GM12878 (cell line): ENCODE results near the gene GPC6. TPM values are rescaled to one million over a fixed set of nuclear protein-coding genes. Genes with fewer than 3 reads are reported as not detected.

Experiments
- ATAC-seq: fragments of 200-7000 bp; cut with Tn5 transposase; 3 replicates; pipeline ENCODE4 v1.9.1; 2020; ENCODE audit warnings: mild to moderate bottlenecking, moderate library complexity
- BruUV-seq: library from RNA; stranded (reverse); fragments of 400-500 nt; replicated peaks from 2 replicates; lab custom pipeline; 2021; lab: Mats Ljungman, UMichigan
- CTCF ChIA-PET: fragments of 300-600 bp; sonication (Branson Sonifier 250); formaldehyde crosslinking; extraction: SDS; loops from one replicate; lab custom pipeline; 2021; ENCODE audit warnings: inconsistent platforms; lab: Yijun Ruan, JAX
- POLR2A ChIA-PET: fragments of 350-600 bp; formaldehyde crosslinking; extraction: SDS; loops from one replicate; lab custom pipeline; 2021; ENCODE audit warnings: inconsistent platforms; lab: Charles Lee
- RAD21 ChIA-PET: fragments of 300-600 bp; sonication (Branson Sonifier 250); formaldehyde crosslinking; loops from one replicate; lab custom pipeline; 2023; ENCODE audit warnings: antibody characterized with exemption; ENCODE audit not compliant: unreplicated experiment; lab: Charles Lee
- SMC1A ChIA-PET: fragments of 300-600 bp; sonication (Branson Sonifier 250); formaldehyde crosslinking; loops from one replicate; lab custom pipeline; 2023; ENCODE audit not compliant: unreplicated experiment, uncharacterized antibody; lab: Charles Lee
- DNase-seq: peaks from one replicate; pipeline ENCODE4 v3.0.0-alpha.2; 2011; ENCODE audit warnings: low read depth, low spot score
- FAIRE-seq: peaks from 3 replicates; lab custom pipeline; 2011; peaks lifted over from hg19 to GRCh38; lab: Jason Lieb, UNC
- H2AFZ ChIP-seq: 2 replicates; pipeline ENCODE4 v1.6.0; 2011; ENCODE audit warnings: low read depth, low read length, control low read depth; ENCODE audit not compliant: control insufficient read depth
- H3K27ac ChIP-seq: 2 replicates; pipeline ENCODE4 v1.5.1; 2011; ENCODE audit warnings: control low read depth; ENCODE audit not compliant: control insufficient read depth, insufficient read depth
- H3K27me3 ChIP-seq, 2 experiments: replicated peaks in 1 of 2; 2 replicates each; pipeline versions ENCODE4 v1.6.0 to v1.6.1; 2011; ENCODE audit warnings: low read length in 1 of 2; ENCODE audit not compliant: control insufficient read depth in 2 of 2, insufficient read depth in 2 of 2
- H3K36me3 ChIP-seq, 2 experiments: 2 replicates each; pipeline ENCODE4 v1.5.1; 2011; ENCODE audit warnings: low read length in 1 of 2; ENCODE audit not compliant: control insufficient read depth in 2 of 2, insufficient read depth in 2 of 2
- H3K4me1 ChIP-seq: 2 replicates; pipeline ENCODE4 v1.6.1; 2011; ENCODE audit warnings: mild to moderate bottlenecking, low read length, moderate library complexity, mixed read lengths; ENCODE audit not compliant: control insufficient read depth, insufficient read depth
- H3K4me2 ChIP-seq: 2 replicates; pipeline ENCODE4 v1.6.0; 2011; ENCODE audit warnings: control low read depth; ENCODE audit not compliant: control insufficient read depth, insufficient read depth
- H3K4me3 ChIP-seq: fragments of 200-600 bp; sonication (generic); 2 replicates; pipeline ENCODE4 v1.5.1; 2016
- H3K79me2 ChIP-seq: 2 replicates; pipeline ENCODE4 v1.6.0; 2011; ENCODE audit warnings: low read length; ENCODE audit not compliant: control insufficient read depth, insufficient read depth
- H3K9ac ChIP-seq: 2 replicates; pipeline ENCODE4 v1.8.0; 2011; ENCODE audit warnings: low read length, control low read depth, mixed read lengths; ENCODE audit not compliant: control insufficient read depth, insufficient read depth
- H3K9me3 ChIP-seq: replicated peaks from 3 replicates; pipeline ENCODE4 v1.5.1; 2011; ENCODE audit warnings: mild to moderate bottlenecking, low read length; ENCODE audit not compliant: control insufficient read depth, insufficient read depth
- H4K20me1 ChIP-seq: 2 replicates; pipeline ENCODE4 v1.6.0; 2011; ENCODE audit not compliant: control insufficient read depth, insufficient read depth
- BACH1 ChIP-seq: fragments of 450-650 bp; IDR thresholded peaks from 2 replicates; pipeline ENCODE4 v1.6.1; 2017; ENCODE audit warnings: mild to moderate bottlenecking, borderline replicate concordance
- BHLHE40 ChIP-seq, 2 experiments: fragments of 450-650 bp in 1 of 2; IDR thresholded peaks; 2 replicates each; pipeline ENCODE4 v1.6.1; 2011 to 2017; ENCODE audit warnings: low read depth in 2 of 2, borderline replicate concordance in 1 of 2, improper control_type of control experiment in 1 of 2, low read length in 1 of 2, mild to moderate bottlenecking in 1 of 2
- CHD1 ChIP-seq: IDR thresholded peaks from 2 replicates; pipeline ENCODE4 v1.6.1; 2012; ENCODE audit warnings: low read depth, low read length, improper control_type of control experiment
- DPF2 ChIP-seq: fragments of 450-650 bp; IDR thresholded peaks from 2 replicates; pipeline ENCODE4 v1.6.1; 2017; ENCODE audit warnings: mild to moderate bottlenecking
- EP300 ChIP-seq, 2 experiments: fragments of 150-350 bp in 1 of 2; IDR thresholded peaks; 2 replicates each; pipeline ENCODE4 v1.6.1; 2011 to 2012; ENCODE audit warnings: low read depth in 2 of 2, low read length in 2 of 2, borderline replicate concordance in 1 of 2, improper control_type of control experiment in 1 of 2, inconsistent platforms in 1 of 2; ENCODE audit not compliant: control insufficient read depth in 1 of 2
- FOS ChIP-seq: IDR thresholded peaks from 3 replicates; pipeline ENCODE4 v1.6.1; 2011; ENCODE audit warnings: borderline replicate concordance; ENCODE audit not compliant: insufficient read length; ENCODE audit errors: extremely low read depth
- GABPA ChIP-seq: IDR thresholded peaks from 2 replicates; pipeline ENCODE4 v1.6.1; 2014; ENCODE audit warnings: antibody characterized with exemption, low read depth, mild to moderate bottlenecking, inconsistent platforms
- KDM1A ChIP-seq: fragments of 200-600 bp; sonication (generic); IDR thresholded peaks from 2 replicates; pipeline ENCODE4 v1.6.1; 2016; ENCODE audit warnings: borderline replicate concordance
- LARP7 ChIP-seq: fragments of 450-650 bp; IDR thresholded peaks from 2 replicates; pipeline ENCODE4 v1.6.1; 2017; ENCODE audit warnings: mild to moderate bottlenecking
- POLR2AphosphoS2 ChIP-seq: IDR thresholded peaks from 2 replicates; pipeline ENCODE4 v1.6.1; 2011; ENCODE audit warnings: low read depth, mild to moderate bottlenecking, low read length, improper control_type of control experiment, moderate library complexity
- SIX5 ChIP-seq: IDR thresholded peaks from 2 replicates; pipeline ENCODE4 v1.6.1; 2011; ENCODE audit warnings: mild to moderate bottlenecking, low read depth, low read length, moderate library complexity; ENCODE audit not compliant: severe bottlenecking
- ZNF217 ChIP-seq: fragments of 450-650 bp; IDR thresholded peaks from 2 replicates; pipeline ENCODE4 v1.6.1; 2017; ENCODE audit warnings: antibody characterized with exemption, mild to moderate bottlenecking
- WGBS: methylation state at CpG from one replicate; pipeline ENCODE4 v1.1.6; 2016; ENCODE audit warnings: low lambda C conversion rate; ENCODE audit not compliant: insufficient replicate concordance, insufficient coverage; ENCODE audit errors: missing lambda C conversion rate; 5-methylcytosine and 5-hydroxymethylcytosine counted together
- in situ Hi-C: fragments of 300-500 bp; cut with MboI; formaldehyde crosslinking; loops from 9 replicates; pipeline ENCODE4 v1.14.3; 2018; ENCODE audit warnings: mixed read lengths
- intact Hi-C: fragments of 100-400 bp; cut with micrococcal nuclease; formaldehyde crosslinking; loops from one replicate; pipeline ENCODE4 v1.14.2; 2022; ENCODE audit not compliant: unreplicated experiment
- polyA plus RNA-seq, 11 experiments: library from polyadenylated mRNA; depleted of rRNA in 4 of 11; unstranded in 6 of 11; stranded (reverse) in 5 of 11; fragments of >200 nt; fragmentation: Nextera tagmentation in 4 of 11; fragmentation: Illumina TruSeq in 1 of 11; extraction: Ambion mirVana in 4 of 11; extraction: Trizol in 1 of 11; gene quantifications; 1 replicate in 1 of 11; 2 replicates in 10 of 11; pipeline versions ENCODE4 v1.2.1 to v1.2.3, GENCODE V29; 2011 to 2016; ENCODE audit warnings: inconsistent platforms in 2 of 11, missing spikeins in 2 of 11, low read depth in 1 of 11
- total RNA-seq, 4 experiments: library from RNA; depleted of rRNA in 3 of 4; stranded (reverse); fragments of >200 nt in 3 of 4; fragmentation: Illumina TruSeq in 1 of 4; extraction: Trizol in 1 of 4; gene quantifications; 2 replicates each; pipeline versions ENCODE4 v1.2.1 to v1.2.3, GENCODE V29; 2013 to 2021

The GPC6 gene
- total and polyA plus RNA-seq, 10 of the 15 experiments (the other 5 are each of a cell fraction or from before 2014, with no cell fraction given), result 0.03 to 0.04 (median 0.03) TPM; not detected in 7

GRCh38 chr13:94122300-94122915 lies 895.8 kb downstream of the GPC6 start (continued):
- TF ChIP-seq POLR2AphosphoS2 (no peak), KDM1A (no peak)

GRCh38 chr13:94123557-94123956 lies 897.0 kb downstream of the GPC6 start:
- Histone ChIP-seq H3K36me3 (no peaks in the 10 kb centered on the region), H3K4me1 (no peaks in the 10 kb centered on the region), H3K4me3 (no peak overlapping the region), H3K9ac (no peak overlapping the region), H3K9me3 (no peaks in the 10 kb centered on the region), H3K4me2 (no peak overlapping the region), H2AFZ (no peak overlapping the region), H3K79me2 (no peaks in the 10 kb centered on the region)
- BruUV-seq, result no TSS peak
- SMC1A ChIA-PET, result interaction anchor here (1.3 kb wide), 1 partner anchor 9 kb away, joined by 4 read pairs; no protein-coding TSS in a partner anchor
- WGBS, result 28% methylated on average over 1 of the region's 1 CpG
- DNase-seq, result no peak
- in situ Hi-C loops, result no loop called here
- TF ChIP-seq BHLHE40 (IDR thresholded peaks at IDR 0.05; ENCODE audit: borderline replicate concordance in 1 of 2, low read depth in 2 of 2, low read length in 1 of 2), result no peak
- no peak for TF ChIP-seq LARP7
- TF ChIP-seq BACH1, result no peak
- TF ChIP-seq CHD1, result no peak
- no peak for TF ChIP-seq SIX5
- TF ChIP-seq ZNF217, result no peak
- no peak for TF ChIP-seq GABPA
- no peak for TF ChIP-seq EP300 (IDR thresholded peaks at IDR 0.05; ENCODE audit: borderline replicate concordance in 1 of 2, control insufficient read depth in 1 of 2, low read depth in 2 of 2, low read length in 2 of 2)
- no peak for TF ChIP-seq DPF2
- no peak for TF ChIP-seq FOS
- TF ChIP-seq, all 136 proteins: peak for 0
- no peaks in the 10 kb centered on the region for H4K20me1 ChIP-seq
- ChIA-PET RAD21 (no interaction called here), POLR2A (no interaction called here), CTCF (interaction anchor here (1.3 kb wide), 1 partner anchor 9 kb away, joined by 4 read pairs; no protein-coding TSS in a partner anchor)
- ATAC-seq (no peak), FAIRE-seq (no peak)
- intact Hi-C loops, result no loop called here
- H3K27ac ChIP-seq, result no peak overlapping the region
- no peaks in the 10 kb centered on the region for H3K27me3 ChIP-seq
